Fibroblast of lung (primary cell): Measurements from ENCODE around the gene LPP.

Experiments used
- EZH2 ChIP-seq: IDR thresholded peaks from 2 replicates; pipeline ENCODE4 v1.5.1; 2012; ENCODE audit warnings: low read length, control low read depth, mild to moderate bottlenecking; ENCODE audit errors: missing control alignments
- TF ChIP-seq, protein P1 (sequence below), 2 donors: IDR thresholded peaks in 1 of 2; conservative IDR thresholded peaks in 1 of 2; 1 replicate in 1 of 2; 2 replicates in 1 of 2; pipeline ENCODE4 v1.5.1; 2011 to 2012; ENCODE audit warnings: low read length in 2 of 2, control low read depth in 1 of 2, inconsistent platforms in 1 of 2, low read depth in 1 of 2, mild to moderate bottlenecking in 1 of 2

- TF ChIP-seq, protein P1, sequence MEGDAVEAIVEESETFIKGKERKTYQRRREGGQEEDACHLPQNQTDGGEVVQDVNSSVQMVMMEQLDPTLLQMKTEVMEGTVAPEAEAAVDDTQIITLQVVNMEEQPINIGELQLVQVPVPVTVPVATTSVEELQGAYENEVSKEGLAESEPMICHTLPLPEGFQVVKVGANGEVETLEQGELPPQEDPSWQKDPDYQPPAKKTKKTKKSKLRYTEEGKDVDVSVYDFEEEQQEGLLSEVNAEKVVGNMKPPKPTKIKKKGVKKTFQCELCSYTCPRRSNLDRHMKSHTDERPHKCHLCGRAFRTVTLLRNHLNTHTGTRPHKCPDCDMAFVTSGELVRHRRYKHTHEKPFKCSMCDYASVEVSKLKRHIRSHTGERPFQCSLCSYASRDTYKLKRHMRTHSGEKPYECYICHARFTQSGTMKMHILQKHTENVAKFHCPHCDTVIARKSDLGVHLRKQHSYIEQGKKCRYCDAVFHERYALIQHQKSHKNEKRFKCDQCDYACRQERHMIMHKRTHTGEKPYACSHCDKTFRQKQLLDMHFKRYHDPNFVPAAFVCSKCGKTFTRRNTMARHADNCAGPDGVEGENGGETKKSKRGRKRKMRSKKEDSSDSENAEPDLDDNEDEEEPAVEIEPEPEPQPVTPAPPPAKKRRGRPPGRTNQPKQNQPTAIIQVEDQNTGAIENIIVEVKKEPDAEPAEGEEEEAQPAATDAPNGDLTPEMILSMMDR (conservative IDR thresholded peaks at IDR 0.05 in 1 of 2, IDR thresholded peaks at IDR 0.05 in 1 of 2; ENCODE audit: low read depth in 1 of 2, low read length in 2 of 2), result no peak
- TF ChIP-seq EZH2, result no peak
Observed at GRCh38 chr3:188620752-188621151, 466.8 kb downstream of the LPP start.
